ENCODE data around the gene C16orf92.
"Not testable (repeated sequence)": the region's sequence is repeated elsewhere in the genome, so short reads cannot be mapped to it uniquely, and the experiment has no call there.

The C16orf92 gene

GRCh38 chr16:30030011-30030685 is 7.2 kb downstream of the C16orf92 start:
- DNase-seq (ENCODE audit: low read depth): no peak
- H3K4me3 ChIP-seq (replicated peaks; ENCODE audit: low read depth, low read length): no peak overlapping the region
- TF ChIP-seq CTCF (IDR thresholded peaks at IDR 0.05; ENCODE audit: low read length, missing control alignments): no peak

- TF ChIP-seq CTCF (IDR thresholded peaks at IDR 0.05; ENCODE audit: low read length, missing control alignments): no peak
- no peak for DNase-seq (ENCODE audit: low read depth)
Measured at GRCh38 chr16:30030841-30031413, 7.9 kb downstream of the C16orf92 start, which contains the start of gene TLCD3B. Gene TLCD3B, minus strand, starts transcription at chr16:30031271. Its CDS starts 744 bp downstream, at chr16:30030527.

GRCh38 chr16:30031477-30031918 is 8.5 kb downstream of the C16orf92 start:
- no peak for DNase-seq (ENCODE audit: low read depth)
- no peak for TF ChIP-seq CTCF (IDR thresholded peaks at IDR 0.05; ENCODE audit: low read length, missing control alignments)
- no peak overlapping the region for H3K4me3 ChIP-seq (replicated peaks; ENCODE audit: low read depth, low read length)

More at GRCh38 chr16:30030841-30031413, 7.9 kb downstream of the C16orf92 start, which contains the start of gene TLCD3B:
- H3K4me3 ChIP-seq (replicated peaks; ENCODE audit: low read depth, low read length): no peak within 1 kb of the TSS

GRCh38 chr16:30032083-30032819 is 9.3 kb downstream of the C16orf92 start:
- peak; percentile 84 for TF ChIP-seq CTCF (IDR thresholded peaks at IDR 0.05; ENCODE audit: low read length, missing control alignments)
- H3K4me3 ChIP-seq (replicated peaks; ENCODE audit: low read depth, low read length): no peak overlapping the region
- peak; percentile 80 for DNase-seq (ENCODE audit: low read depth)

GRCh38 chr16:30033270-30033669 is 10.3 kb downstream of the C16orf92 start:
- DNase-seq (ENCODE audit: low read depth): no peak
- TF ChIP-seq CTCF (IDR thresholded peaks at IDR 0.05; ENCODE audit: low read length, missing control alignments): no peak

GRCh38 chr16:30040221-30040620 is 17.2 kb downstream of the C16orf92 start:
- H3K4me3 ChIP-seq (replicated peaks; ENCODE audit: low read depth, low read length): no peak overlapping the region
- DNase-seq (ENCODE audit: low read depth): no peak
- TF ChIP-seq CTCF (IDR thresholded peaks at IDR 0.05; ENCODE audit: low read length, missing control alignments): no peak

More at GRCh38 chr16:30033270-30033669, 10.3 kb downstream of the C16orf92 start:
- H3K4me3 ChIP-seq (replicated peaks; ENCODE audit: low read depth, low read length): no peak overlapping the region

- H3K4me3 ChIP-seq (replicated peaks; ENCODE audit: low read depth, low read length); DNase-seq (ENCODE audit: low read depth): not testable (repeated sequence)
Measured at GRCh38 chr16:30040690-30041089, 17.7 kb downstream of the C16orf92 start.
